22Rv1 (cell line): ENCODE results near the gene XAGE3.
"Not testable (repeated sequence)": the region's sequence is repeated elsewhere in the genome, so short reads cannot be mapped to it uniquely, and the experiment has no call there.

Source experiments
- CTCF ChIP-seq: fragments of 450-650 bp; IDR thresholded peaks from 2 replicates; pipeline ENCODE4 v1.5.1; 2017; ENCODE audit warnings: mild to moderate bottlenecking
- ZFX ChIP-seq: fragments of 450-650 bp; IDR thresholded peaks from 2 replicates; pipeline ENCODE4 v1.6.1; 2017; ENCODE audit warnings: antibody characterized with exemption, borderline replicate concordance

- TF ChIP-seq CTCF, ZFX: not testable (repeated sequence)
Measured at GRCh38 chrX:52907137-52907536, 39.3 kb upstream of the XAGE3 start.
